ENCODE data around the gene CFAP299. TPM values are rescaled to one million over a fixed set of nuclear protein-coding genes. Genes with fewer than 3 reads are reported as not detected.

Gene CFAP299
- total RNA-seq, 8 experiments from 2014 or later: 0.41 to 7.1 (median 0.74) TPM

GRCh38 chr4:80507507-80507906, 172.0 kb downstream of the CFAP299 start:
- in situ Hi-C loops (cut with MboI; ENCODE audit: low pct_unique_long_range_greater_than_20kb in 2 of 9, low sequenced_read_pairs in 9 of 9, unreplicated experiment in 9 of 9): no loop called here
- no peak overlapping the region for H3K4me3 ChIP-seq
- no peak for ATAC-seq (replicated peaks in 6 of 8)
- no peak overlapping the region for H3K27ac ChIP-seq
- H3K4me1 ChIP-seq (replicated peaks in 1 of 2): no peaks in the 10 kb centered on the region
- 60 to 100% (median 63%) methylated on average over 1 of the region's 1 CpG; no CpG with 5 or more reads in 3 of the 10 experiments for WGBS, 10 experiments

DNA sequence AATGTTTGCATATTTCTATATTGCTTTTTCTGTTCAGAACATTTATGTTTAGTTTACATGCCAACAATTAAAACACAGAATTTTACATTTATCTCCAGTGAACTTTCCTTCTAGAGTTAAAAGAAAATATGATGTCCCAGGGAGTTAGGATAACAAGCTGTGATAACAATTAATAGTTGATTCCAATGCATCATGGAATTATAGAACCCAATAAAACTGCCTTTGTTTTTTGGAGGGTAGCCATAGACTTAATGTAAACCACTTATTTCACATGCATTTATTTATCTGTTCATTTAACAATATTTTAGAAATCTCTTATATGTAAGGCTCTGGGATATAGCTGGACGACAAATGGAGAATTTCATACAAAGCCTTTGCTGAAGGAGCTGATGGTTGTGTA, 180.0 kb downstream of the CFAP299 start:
- Histone ChIP-seq H3K27ac (no peak overlapping the region), H3K4me1 (replicated peaks in 1 of 2) (no peaks in the 10 kb centered on the region), H3K4me3 (no peak overlapping the region)
- WGBS, 10 experiments: 10 to 100% (median 85%) methylated on average over 1 of the region's 1 CpG; no CpG with 5 or more reads in 3 of the 10 experiments
- in situ Hi-C loops (cut with MboI; ENCODE audit: low pct_unique_long_range_greater_than_20kb in 2 of 9, low sequenced_read_pairs in 9 of 9, unreplicated experiment in 9 of 9): no loop called here
- ATAC-seq (replicated peaks in 6 of 8): no peak

DNA sequence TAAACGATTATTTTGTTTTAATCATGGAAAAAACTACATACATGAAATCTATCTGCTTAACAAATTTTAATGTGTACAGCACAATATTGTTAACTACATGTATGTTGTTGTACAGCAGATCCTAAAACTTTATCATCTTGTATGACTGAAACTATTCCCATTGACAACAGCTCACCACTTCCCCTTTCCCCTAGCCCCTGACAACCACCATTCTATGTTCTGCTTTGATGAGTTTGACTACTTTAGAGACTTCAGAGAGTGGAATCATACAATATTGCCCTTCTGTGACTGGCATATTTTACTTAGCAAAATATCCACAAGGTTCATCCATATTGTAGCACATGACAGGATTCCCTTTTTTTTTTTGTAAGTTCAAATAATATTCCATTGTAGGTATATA, 185.9 kb downstream of the CFAP299 start:
- WGBS, 10 experiments: 75 to 100% (median 100%) methylated on average over 1 of the region's 1 CpG
- Histone ChIP-seq H3K27ac (no peak overlapping the region), H3K4me1 (replicated peaks in 1 of 2) (no peaks in the 10 kb centered on the region), H3K4me3 (no peak overlapping the region)
- no peak for ATAC-seq (replicated peaks in 6 of 8)
- in situ Hi-C loops (cut with MboI; ENCODE audit: low pct_unique_long_range_greater_than_20kb in 2 of 9, low sequenced_read_pairs in 9 of 9, unreplicated experiment in 9 of 9): no loop called here

- in situ Hi-C loops (cut with MboI; ENCODE audit: low pct_unique_long_range_greater_than_20kb in 2 of 9, low sequenced_read_pairs in 9 of 9, unreplicated experiment in 9 of 9): no loop called here
- no peaks in the 10 kb centered on the region for H3K4me1 ChIP-seq (replicated peaks in 1 of 2)
- 22 to 100% (median 86%) methylated on average over 1 to 2 of the region's 2 CpGs; no CpG with 5 or more reads in 1 of the 10 experiments for WGBS, 10 experiments
- no peak overlapping the region for H3K27ac ChIP-seq
- H3K4me3 ChIP-seq: no peak overlapping the region
- no peak for ATAC-seq (replicated peaks in 6 of 8)
Observed at GRCh38 chr4:80526697-80527096, 191.2 kb downstream of the CFAP299 start.

DNA sequence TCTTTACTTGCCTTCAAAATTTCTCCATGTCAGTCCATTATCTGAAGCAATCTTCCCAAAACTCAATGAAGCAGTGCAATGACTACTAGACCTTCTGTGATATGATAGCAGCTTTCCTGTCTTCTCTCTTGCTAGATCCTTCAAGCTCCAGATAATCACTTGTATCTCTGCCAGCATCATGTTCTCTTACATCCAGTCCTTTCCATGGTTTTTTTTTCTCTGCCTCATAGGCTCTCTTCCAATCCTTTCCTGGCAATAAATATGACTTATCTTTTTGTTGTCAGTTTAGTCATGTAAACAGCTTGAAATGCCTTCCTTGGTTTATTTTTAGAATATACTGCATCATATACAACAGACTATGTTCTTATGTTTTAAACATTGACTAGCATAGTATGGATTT, 193.5 kb downstream of the CFAP299 start:
- no peak overlapping the region for H3K27ac ChIP-seq
- no peak for ATAC-seq (replicated peaks in 6 of 8)
- H3K4me1 ChIP-seq (replicated peaks in 1 of 2): peaks cover 0 to 4% of the 10 kb centered on the region in 2 donors
- H3K4me3 ChIP-seq: no peak overlapping the region
- in situ Hi-C loops (cut with MboI; ENCODE audit: low pct_unique_long_range_greater_than_20kb in 2 of 9, low sequenced_read_pairs in 9 of 9, unreplicated experiment in 9 of 9): no loop called here

DNA sequence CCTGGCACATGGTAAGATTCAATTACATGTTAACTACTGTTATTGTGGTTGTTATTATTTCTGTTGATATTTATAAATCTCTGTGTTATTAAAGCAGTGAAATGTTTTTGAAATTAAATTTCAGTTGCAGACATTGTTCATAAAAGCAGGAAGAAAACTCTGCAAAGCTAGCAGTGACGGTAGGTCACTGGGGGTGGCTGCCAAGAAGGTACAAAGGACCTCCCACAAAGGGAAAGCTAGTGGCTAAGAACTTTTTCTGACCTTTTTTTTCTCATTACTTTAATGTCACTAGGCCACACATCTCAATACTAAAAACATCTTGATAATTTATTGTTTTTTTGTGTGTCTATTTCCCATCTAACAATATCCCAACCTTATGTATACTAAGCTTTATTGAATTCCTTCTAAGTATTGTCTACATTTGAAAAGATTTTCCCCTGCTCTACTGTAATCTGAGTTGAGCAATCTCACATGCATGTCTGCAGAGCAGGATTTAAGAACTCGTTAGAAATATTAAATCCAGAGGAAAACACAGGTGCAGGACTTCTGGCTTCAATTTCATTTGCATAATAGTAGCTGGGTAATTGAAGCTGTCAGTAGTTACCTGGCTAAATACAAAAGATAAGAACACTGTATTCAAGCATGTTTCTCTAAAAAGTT, 197.3 kb downstream of the CFAP299 start:
- in situ Hi-C loops (cut with MboI; ENCODE audit: low pct_unique_long_range_greater_than_20kb in 2 of 9, low sequenced_read_pairs in 9 of 9, unreplicated experiment in 9 of 9): no loop called here
- ATAC-seq (replicated peaks in 6 of 8): peak in 1 of 8 experiments; percentile 14
- 0 to 100% (median 21%) methylated on average over 1 to 2 of the region's 2 CpGs; no CpG with 5 or more reads in 1 of the 10 experiments for WGBS, 10 experiments
- H3K4me1 ChIP-seq (replicated peaks in 1 of 2): peaks cover 0 to 4% of the 10 kb centered on the region in 2 donors
- H3K27ac ChIP-seq: no peak overlapping the region
- H3K4me3 ChIP-seq: no peak overlapping the region

DNA sequence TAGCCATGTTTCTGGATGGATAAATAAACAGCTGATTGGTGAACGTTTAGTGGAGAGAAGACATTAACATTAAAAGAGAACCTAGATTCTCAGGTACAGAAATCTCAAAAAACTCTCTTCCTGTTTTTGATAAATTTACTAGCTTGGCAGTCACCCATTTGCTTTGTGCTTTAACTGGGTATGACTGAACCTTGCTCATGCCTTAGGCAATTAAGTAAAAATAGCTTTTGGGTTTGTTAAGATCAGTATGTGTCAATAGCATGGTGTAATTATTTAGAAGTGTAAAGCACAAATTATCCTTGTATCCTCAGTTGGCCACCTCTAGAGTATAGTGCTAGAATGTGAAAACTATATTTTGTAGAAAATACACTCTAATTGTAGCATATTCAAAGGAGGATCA, 200.0 kb downstream of the CFAP299 start:
- Histone ChIP-seq H3K27ac (no peak overlapping the region), H3K4me3 (no peak overlapping the region), H3K4me1 (replicated peaks in 1 of 2) (peaks cover 0 to 4% of the 10 kb centered on the region in 2 donors)
- in situ Hi-C loops (cut with MboI; ENCODE audit: low pct_unique_long_range_greater_than_20kb in 2 of 9, low sequenced_read_pairs in 9 of 9, unreplicated experiment in 9 of 9): no loop called here
- WGBS, 10 experiments: 67 to 100% (median 72%) methylated on average over 1 of the region's 1 CpG; no CpG with 5 or more reads in 6 of the 10 experiments
- ATAC-seq (replicated peaks in 6 of 8): no peak

DNA sequence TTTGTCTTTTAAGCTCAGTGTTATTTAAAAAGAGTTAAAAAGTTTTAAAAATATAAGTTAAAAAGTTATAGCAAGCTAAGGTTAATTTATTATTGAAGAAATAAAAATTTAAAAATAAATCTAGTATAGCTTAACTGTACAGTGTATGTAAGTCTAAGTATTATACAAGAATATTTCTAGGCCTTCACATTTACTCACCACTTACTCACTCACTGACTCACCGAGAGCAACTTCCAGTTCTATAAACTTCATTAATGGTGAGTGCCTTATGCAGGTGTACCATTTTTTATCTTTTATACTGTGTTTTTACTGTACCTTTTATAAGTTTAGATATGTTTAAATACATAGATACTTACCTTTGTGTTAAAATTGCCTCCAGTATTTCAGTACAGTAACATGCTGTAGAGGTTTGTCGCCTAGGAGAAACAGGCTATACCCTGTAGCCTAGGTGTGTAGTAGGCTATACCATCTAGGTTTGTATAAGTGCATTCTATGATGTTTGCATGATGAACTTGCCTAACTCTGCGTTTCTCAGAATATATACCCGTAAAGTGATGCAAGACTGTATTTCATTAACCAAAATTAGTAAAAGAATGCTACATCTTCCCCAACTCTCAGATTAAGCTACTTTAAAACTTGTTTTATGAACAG, 202.9 kb downstream of the CFAP299 start:
- ATAC-seq (replicated peaks in 6 of 8): no peak
- no peak overlapping the region for H3K4me3 ChIP-seq
- H3K4me1 ChIP-seq (replicated peaks in 1 of 2): no peaks in the 10 kb centered on the region
- no peak overlapping the region for H3K27ac ChIP-seq
- in situ Hi-C loops (cut with MboI; ENCODE audit: low pct_unique_long_range_greater_than_20kb in 2 of 9, low sequenced_read_pairs in 9 of 9, unreplicated experiment in 9 of 9): no loop called here
- 54 to 100% (median 88%) methylated on average over 2 to 4 of the region's 4 CpGs; no CpG with 5 or more reads in 1 of the 10 experiments for WGBS, 10 experiments

DNA sequence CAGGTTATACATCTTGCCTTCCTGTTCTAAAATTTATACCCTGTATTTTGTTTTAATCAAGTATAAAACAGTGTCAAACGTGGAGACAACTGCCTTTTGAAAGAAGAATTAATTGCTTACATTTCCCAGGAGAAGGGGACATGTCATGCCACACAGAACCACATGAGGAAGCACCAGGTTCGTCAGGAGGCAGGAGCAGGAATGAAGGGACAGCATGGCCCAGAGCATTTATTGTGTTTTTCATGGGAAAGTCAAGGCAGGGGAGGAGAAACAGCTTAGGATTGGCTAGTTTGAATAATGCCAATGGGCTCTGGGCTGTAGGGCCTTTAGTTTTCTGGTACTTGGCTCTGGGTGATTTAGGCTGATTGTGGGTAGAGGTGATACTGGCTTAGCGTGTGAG, 203.7 kb downstream of the CFAP299 start:
- H3K27ac ChIP-seq: no peak overlapping the region
- H3K4me1 ChIP-seq (replicated peaks in 1 of 2): no peaks in the 10 kb centered on the region
- in situ Hi-C loops (cut with MboI; ENCODE audit: low pct_unique_long_range_greater_than_20kb in 2 of 9, low sequenced_read_pairs in 9 of 9, unreplicated experiment in 9 of 9): no loop called here
- H3K4me3 ChIP-seq: no peak overlapping the region
- 13 to 78% (median 50%) methylated on average over 1 to 3 of the region's 3 CpGs; no CpG with 5 or more reads in 1 of the 10 experiments for WGBS, 10 experiments
- ATAC-seq (replicated peaks in 6 of 8): no peak

GRCh38 chr4:80540349-80540748, 204.8 kb downstream of the CFAP299 start:
- no peak for ATAC-seq (replicated peaks in 6 of 8)
- WGBS, 10 experiments: 14 to 100% (median 65%) methylated on average over 1 of the region's 1 CpG; no CpG with 5 or more reads in 2 of the 10 experiments

GRCh38 chr4:80540785-80541469, 205.4 kb downstream of the CFAP299 start:
- Histone ChIP-seq H3K27ac (no peak overlapping the region), H3K4me1 (replicated peaks in 1 of 2) (no peaks in the 10 kb centered on the region), H3K4me3 (no peak overlapping the region)
- no peak for ATAC-seq (replicated peaks in 6 of 8)
- in situ Hi-C loops (cut with MboI; ENCODE audit: low pct_unique_long_range_greater_than_20kb in 2 of 9, low sequenced_read_pairs in 9 of 9, unreplicated experiment in 9 of 9): no loop called here
- WGBS, 10 experiments: 37 to 93% (median 68%) methylated on average over 2 to 5 of the region's 5 CpGs

More at GRCh38 chr4:80540349-80540748, 204.8 kb downstream of the CFAP299 start:
- no peak overlapping the region for H3K4me3 ChIP-seq
- in situ Hi-C loops (cut with MboI; ENCODE audit: low pct_unique_long_range_greater_than_20kb in 2 of 9, low sequenced_read_pairs in 9 of 9, unreplicated experiment in 9 of 9): no loop called here
- H3K4me1 ChIP-seq (replicated peaks in 1 of 2): no peaks in the 10 kb centered on the region
- no peak overlapping the region for H3K27ac ChIP-seq

- no peak overlapping the region for H3K4me3 ChIP-seq
- no peak for ATAC-seq (replicated peaks in 6 of 8)
- in situ Hi-C loops (cut with MboI; ENCODE audit: low pct_unique_long_range_greater_than_20kb in 2 of 9, low sequenced_read_pairs in 9 of 9, unreplicated experiment in 9 of 9): no loop called here
- no peak overlapping the region for H3K27ac ChIP-seq
- 80% methylated on average over 1 of the region's 2 CpGs; no CpG with 5 or more reads in 9 of the 10 experiments for WGBS, 10 experiments
- no peaks in the 10 kb centered on the region for H3K4me1 ChIP-seq (replicated peaks in 1 of 2)
Observed at GRCh38 chr4:80542747-80543146, 207.2 kb downstream of the CFAP299 start.

- in situ Hi-C loops (cut with MboI; ENCODE audit: low pct_unique_long_range_greater_than_20kb in 2 of 9, low sequenced_read_pairs in 9 of 9, unreplicated experiment in 9 of 9): loop anchor here in 1 of 9 experiments (25.0 kb wide), 1 partner anchor 173 kb away; no protein-coding TSS in a partner anchor
- Histone ChIP-seq H3K27ac (no peak overlapping the region), H3K4me1 (replicated peaks in 1 of 2) (no peaks in the 10 kb centered on the region), H3K4me3 (no peak overlapping the region)
- ATAC-seq (replicated peaks in 6 of 8): no peak
- 60 to 90% (median 77%) methylated on average over 1 to 3 of the region's 3 CpGs; no CpG with 5 or more reads in 6 of the 10 experiments for WGBS, 10 experiments
Observed at GRCh38 chr4:80560337-80560736, 224.8 kb downstream of the CFAP299 start.

Data from motor neuron (in vitro differentiated cells).